MCF 10A (cell line): ENCODE measurements around the gene CMA1. TPM values are rescaled to one million over a fixed set of nuclear protein-coding genes. Genes with fewer than 3 reads are reported as not detected.

ENCODE experiments used
- BruUV-seq: library from RNA; stranded (reverse); fragments of 400-500 nt; replicated peaks from 2 replicates; lab custom pipeline; 2021; lab: Mats Ljungman, UMichigan
- CTCF ChIA-PET: fragments of 300-600 bp; sonication (Branson Sonifier 250); formaldehyde crosslinking; extraction: SDS; loops from one replicate; lab custom pipeline; 2021; ENCODE audit warnings: antibody characterized with exemption, inconsistent platforms; lab: Yijun Ruan, JAX
- POLR2A ChIA-PET: fragments of 300-600, 350-650 bp; sonication (Branson Sonifier 250); formaldehyde crosslinking; extraction: SDS; loops from one replicate; lab custom pipeline; 2020; ENCODE audit warnings: antibody characterized with exemption, inconsistent platforms; lab: Yijun Ruan, JAX
- DNase-seq: peaks from one replicate; pipeline ENCODE4 v3.0.0-alpha.2; 2018; ENCODE audit not compliant: unreplicated experiment
- H3K27ac Mint-ChIP-seq: one replicate; pipeline ENCODE4 v1.8.0; 2022; ENCODE audit warnings: mild to moderate bottlenecking, low read depth, mixed read lengths; ENCODE audit not compliant: unreplicated experiment
- H3K27me3 Mint-ChIP-seq: one replicate; pipeline ENCODE4 v1.8.0; 2022; ENCODE audit warnings: mixed read lengths; ENCODE audit not compliant: insufficient read depth, unreplicated experiment
- H3K36me3 Mint-ChIP-seq: one replicate; pipeline ENCODE4 v1.8.0; 2022; ENCODE audit warnings: mild to moderate bottlenecking, moderate library complexity, mixed read lengths; ENCODE audit not compliant: insufficient read depth, unreplicated experiment
- H3K4me1 Mint-ChIP-seq: one replicate; pipeline ENCODE4 v1.8.0; 2022; ENCODE audit warnings: mixed read lengths; ENCODE audit not compliant: insufficient read depth, unreplicated experiment
- H3K4me3 Mint-ChIP-seq: one replicate; pipeline ENCODE4 v1.8.0; 2022; ENCODE audit warnings: mild to moderate bottlenecking, moderate library complexity, mixed read lengths; ENCODE audit not compliant: unreplicated experiment
- H3K9me3 Mint-ChIP-seq: one replicate; pipeline ENCODE4 v1.8.0; 2022; ENCODE audit warnings: mixed read lengths; ENCODE audit not compliant: unreplicated experiment
- CTCF ChIP-seq: fragments of 200-600 bp; IDR thresholded peaks from one replicate; pipeline ENCODE4 v1.8.0; 2022; ENCODE audit warnings: antibody characterized with exemption, mild to moderate bottlenecking; ENCODE audit not compliant: unreplicated experiment
- intact Hi-C: fragments of 100-400 bp; cut with micrococcal nuclease; formaldehyde crosslinking; loops from 2 replicates; pipeline ENCODE4 v1.14.1; 2022
- total RNA-seq: library from RNA; stranded (reverse); gene quantifications from 2 replicates; pipeline ENCODE4 v1.2.3, GENCODE V29; 2022

The CMA1 gene
- total RNA-seq, 1 experiment from 2014 or later: not detected

GRCh38 chr14:24465368-24465767, 42.7 kb downstream of the CMA1 start:
- H3K4me1 Mint-ChIP-seq: no peaks in the 10 kb centered on the region
- CTCF ChIA-PET: no interaction called here

GRCh38 chr14:24463884-24464785, 43.9 kb downstream of the CMA1 start:
- Mint-ChIP-seq H3K4me1 (no peaks in the 10 kb centered on the region), H3K9me3 (no peaks in the 10 kb centered on the region), H3K36me3 (no peaks in the 10 kb centered on the region), H3K27me3 (no peaks in the 10 kb centered on the region), H3K4me3 (no peak overlapping the region), H3K27ac (no peak overlapping the region)
- no peak for TF ChIP-seq CTCF
- intact Hi-C loops: no loop called here
- no TSS peak for BruUV-seq
- POLR2A ChIA-PET: no interaction called here
- no peak for DNase-seq
- CTCF ChIA-PET: no interaction called here

More at GRCh38 chr14:24465368-24465767, 42.7 kb downstream of the CMA1 start:
- H3K27me3 Mint-ChIP-seq: no peaks in the 10 kb centered on the region
- no TSS peak for BruUV-seq
- no peak overlapping the region for H3K27ac Mint-ChIP-seq
- TF ChIP-seq CTCF: no peak
- POLR2A ChIA-PET: no interaction called here
- intact Hi-C loops: no loop called here
- H3K9me3 Mint-ChIP-seq: no peaks in the 10 kb centered on the region
- DNase-seq: no peak
- H3K4me3 Mint-ChIP-seq: no peak overlapping the region
- H3K36me3 Mint-ChIP-seq: no peaks in the 10 kb centered on the region

- no peak for TF ChIP-seq CTCF
- no peak for DNase-seq
These were observed 44.8 kb downstream of the CMA1 start for GRCh38 chr14:24463017-24463883.

GRCh38 chr14:24461336-24461735, 46.7 kb downstream of the CMA1 start:
- POLR2A ChIA-PET: no interaction called here
- no TSS peak for BruUV-seq
- CTCF ChIA-PET: no interaction called here

More at GRCh38 chr14:24463017-24463883, 44.8 kb downstream of the CMA1 start:
- intact Hi-C loops: no loop called here
- no peaks in the 10 kb centered on the region for H3K4me1 Mint-ChIP-seq
- no TSS peak for BruUV-seq
- ChIA-PET POLR2A (no interaction called here), CTCF (interaction anchor here (0.5 to 0.8 kb wide), 2 partner anchors 134 to 247 kb away, joined by 3 read pairs; no protein-coding TSS in a partner anchor)
- H3K36me3 Mint-ChIP-seq: no peaks in the 10 kb centered on the region
- H3K9me3 Mint-ChIP-seq: no peaks in the 10 kb centered on the region
- no peak overlapping the region for H3K27ac Mint-ChIP-seq
- H3K27me3 Mint-ChIP-seq: no peaks in the 10 kb centered on the region
- no peak overlapping the region for H3K4me3 Mint-ChIP-seq

More at GRCh38 chr14:24461336-24461735, 46.7 kb downstream of the CMA1 start:
- no peaks in the 10 kb centered on the region for H3K9me3 Mint-ChIP-seq
- H3K4me3 Mint-ChIP-seq: no peak overlapping the region
- H3K4me1 Mint-ChIP-seq: no peaks in the 10 kb centered on the region
- H3K27me3 Mint-ChIP-seq: no peaks in the 10 kb centered on the region
- no peak for TF ChIP-seq CTCF
- H3K27ac Mint-ChIP-seq: no peak overlapping the region
- intact Hi-C loops: no loop called here
- no peak for DNase-seq
- H3K36me3 Mint-ChIP-seq: no peaks in the 10 kb centered on the region
